GF-D8 (cell line): ENCODE results near the gene IFIH1.

Experiments used
- DNase-seq: peaks from one replicate; lab custom pipeline; 2025; lab: John Stamatoyannopoulos, UW

Gene IFIH1

DNA sequence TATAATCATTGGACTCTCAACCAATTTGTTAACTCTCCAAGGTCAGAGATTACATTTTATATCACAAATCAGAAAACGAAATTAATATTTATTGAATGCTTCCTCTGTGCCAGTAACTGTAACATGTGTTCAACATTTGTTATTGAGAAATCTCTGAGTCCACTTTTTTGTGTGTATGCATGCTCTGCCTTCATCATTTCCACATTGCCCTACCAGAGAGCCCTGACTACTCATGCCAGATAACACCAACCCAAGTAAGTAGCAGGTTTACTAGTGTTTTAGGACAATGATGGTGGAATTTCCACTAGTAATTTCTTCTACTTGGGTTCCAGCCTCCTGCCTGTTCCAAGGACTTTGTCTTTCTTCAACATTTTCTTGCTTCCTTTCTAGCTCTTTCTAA, 61.1 kb downstream of the IFIH1 start:
- DNase-seq: no peak

DNA sequence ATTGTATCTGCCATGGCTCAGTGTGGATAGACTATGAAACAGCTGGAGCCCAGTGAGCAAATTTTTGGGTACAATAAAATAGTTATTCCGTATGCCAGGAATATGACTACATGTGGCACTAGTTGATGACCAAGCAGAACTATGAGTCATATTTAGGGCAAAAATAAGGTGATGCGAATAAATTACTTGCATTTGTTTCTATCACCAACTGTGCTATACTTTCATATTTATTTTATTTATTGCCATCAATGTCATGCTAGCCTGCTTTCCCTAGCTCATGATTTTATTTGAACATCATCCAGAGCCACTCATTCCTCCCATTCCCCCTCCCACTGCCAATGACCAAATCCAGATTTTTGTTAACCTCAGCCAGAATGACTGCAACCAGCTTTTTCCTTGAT, 61.9 kb downstream of the IFIH1 start:
- DNase-seq: no peak

DNA sequence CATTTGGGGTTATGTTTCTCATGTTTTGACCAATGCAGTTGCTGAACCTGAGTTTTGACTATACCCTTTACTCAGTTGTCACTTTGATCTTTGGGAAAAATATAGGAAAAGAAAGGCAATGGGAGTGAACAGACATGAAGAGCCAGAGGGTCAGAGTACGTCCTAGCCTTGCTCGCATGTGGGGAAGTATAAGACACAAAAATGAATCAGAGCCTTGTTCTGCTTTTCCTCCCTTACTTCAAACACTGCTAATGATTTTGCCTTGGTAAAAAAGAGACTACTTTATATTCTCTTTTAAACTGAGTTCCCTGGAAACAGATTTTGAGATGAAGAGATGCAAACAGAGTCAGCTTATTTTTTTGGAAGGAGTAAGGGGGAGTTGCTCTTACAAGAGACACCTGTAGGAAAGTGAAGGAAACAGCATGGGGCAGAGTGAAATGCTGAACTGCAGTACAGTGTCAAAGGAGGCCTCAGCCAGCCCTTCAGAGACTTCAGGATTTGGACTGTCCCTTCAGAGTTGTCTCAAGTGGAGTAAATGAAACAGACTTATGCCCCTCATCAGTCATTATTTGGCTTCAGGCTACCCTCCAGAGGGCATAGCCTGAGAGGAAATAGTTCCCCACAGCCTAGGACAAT, 64.1 kb downstream of the IFIH1 start:
- DNase-seq: no peak

DNA sequence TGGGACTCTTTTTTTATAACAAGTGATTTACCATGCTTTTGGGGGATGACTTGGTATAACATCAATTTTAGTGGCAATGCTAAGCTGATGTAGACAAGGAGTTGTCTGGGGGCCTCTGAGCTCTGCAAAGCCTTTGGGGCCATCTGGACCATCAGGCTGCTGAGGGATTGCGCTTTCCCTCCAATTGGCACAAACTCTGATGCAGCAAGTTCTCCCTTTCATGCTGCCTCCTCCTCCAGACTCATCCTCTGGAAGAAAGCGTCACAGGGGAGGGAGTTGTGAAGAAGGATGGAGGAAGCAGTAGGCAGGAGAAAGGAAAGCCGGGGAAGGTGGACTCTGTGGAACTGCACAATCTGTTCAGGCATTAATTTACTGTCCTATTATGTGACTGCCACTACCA, 65.0 kb downstream of the IFIH1 start:
- no peak for DNase-seq

- peak; percentile 2 for DNase-seq
These were observed 66.3 kb downstream of the IFIH1 start for GRCh38 chr2:162252153-162252552.

- DNase-seq: no peak
These were observed 72.7 kb downstream of the IFIH1 start for GRCh38 chr2:162245781-162246180.

DNA sequence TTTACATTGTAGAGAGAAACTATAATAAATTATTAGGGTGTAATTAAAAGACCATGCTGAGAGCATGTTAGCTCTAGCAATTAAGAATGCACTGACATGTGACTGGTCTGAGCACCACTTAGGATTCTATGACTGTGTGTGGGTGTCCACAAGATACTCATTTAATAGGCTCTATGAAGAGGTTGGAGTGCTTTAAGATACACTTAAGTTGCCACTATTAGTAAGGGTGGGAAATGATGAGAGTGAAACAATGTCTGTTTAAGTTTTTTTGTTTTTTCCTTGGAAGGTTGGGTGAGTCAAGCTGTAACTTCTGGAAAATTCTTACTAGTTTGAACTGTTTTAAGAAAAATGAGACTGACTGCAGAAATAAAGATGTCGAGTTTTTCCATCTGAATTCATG, 73.4 kb downstream of the IFIH1 start:
- no peak for DNase-seq

- no peak for DNase-seq
These were observed 73.9 kb downstream of the IFIH1 start for GRCh38 chr2:162244541-162245031.

DNA sequence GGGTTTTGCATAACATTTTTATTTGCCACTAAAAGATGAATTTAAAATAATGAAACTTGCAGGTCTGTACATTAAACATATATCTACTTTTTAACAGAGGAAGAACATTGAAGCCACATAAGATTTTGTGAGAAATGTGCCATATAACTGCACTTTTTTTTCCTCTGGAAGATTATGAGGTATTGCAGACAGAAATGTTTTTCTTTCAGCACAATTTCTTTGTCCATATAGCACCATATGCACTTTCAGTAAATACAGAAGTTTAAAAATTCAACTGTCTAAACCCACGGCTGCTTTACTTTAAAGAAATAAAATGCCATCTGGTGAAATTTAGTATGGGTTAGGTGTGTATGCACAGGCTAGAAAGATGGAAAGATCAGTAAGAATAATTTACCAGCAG, 74.8 kb downstream of the IFIH1 start:
- DNase-seq: no peak

DNA sequence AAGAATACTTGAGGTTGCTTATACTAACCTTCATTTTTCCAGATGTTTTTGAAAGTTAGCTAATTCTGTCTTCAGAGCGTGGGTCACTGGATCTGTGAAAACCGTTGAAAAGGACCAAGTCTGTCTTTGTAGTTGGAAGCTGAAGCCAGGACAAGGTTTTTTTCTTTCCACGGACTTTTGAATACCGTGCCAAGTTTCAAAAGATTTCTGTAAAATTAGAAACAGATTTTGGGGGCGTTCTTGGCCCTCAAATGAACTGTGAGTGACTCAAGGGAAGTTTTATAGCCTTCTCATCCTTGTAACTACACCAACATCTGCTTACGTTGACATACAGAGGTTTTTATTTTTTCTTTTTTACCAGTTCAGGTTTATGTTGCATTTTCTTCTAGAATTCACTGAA, 75.2 kb downstream of the IFIH1 start, which contains the start of gene FAP:
Gene FAP, minus strand, starts transcription at position 152 of the 400 bp plus-strand sequence. Its CDS starts 118 bp downstream, at position 34.
- DNase-seq: no peak

DNA sequence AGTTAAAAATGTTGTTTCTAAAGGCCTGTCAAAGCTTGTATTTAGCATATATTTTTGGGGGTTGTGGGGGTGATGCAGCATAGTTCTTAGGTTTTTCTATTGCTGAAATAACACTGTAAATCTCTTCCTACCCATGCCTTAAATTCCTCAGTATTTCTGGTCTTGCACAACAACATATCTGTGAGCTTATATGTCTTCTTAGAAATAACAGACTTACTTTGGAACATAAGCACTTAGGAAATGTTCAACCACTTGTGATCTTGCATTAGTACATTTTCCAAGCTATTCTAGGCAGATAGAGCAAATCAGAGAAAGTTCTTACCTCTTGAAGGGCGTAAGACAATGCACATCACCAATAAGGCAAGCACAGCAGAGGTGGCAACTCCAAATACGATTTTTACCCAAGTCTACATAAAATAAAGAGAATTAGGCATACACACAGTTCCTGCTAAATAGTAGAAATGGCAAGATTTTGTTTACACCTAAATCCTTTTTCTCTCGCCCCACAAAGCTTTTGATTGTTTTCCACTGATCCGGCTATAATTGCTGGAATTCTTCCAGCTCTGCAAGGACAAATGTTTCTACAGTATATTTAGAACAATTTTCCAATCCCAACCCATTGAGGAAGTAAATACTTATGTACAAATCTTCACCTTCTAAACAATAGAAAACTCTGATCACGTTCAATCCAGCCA, 75.8 kb downstream of the IFIH1 start:
- no peak for DNase-seq

DNA sequence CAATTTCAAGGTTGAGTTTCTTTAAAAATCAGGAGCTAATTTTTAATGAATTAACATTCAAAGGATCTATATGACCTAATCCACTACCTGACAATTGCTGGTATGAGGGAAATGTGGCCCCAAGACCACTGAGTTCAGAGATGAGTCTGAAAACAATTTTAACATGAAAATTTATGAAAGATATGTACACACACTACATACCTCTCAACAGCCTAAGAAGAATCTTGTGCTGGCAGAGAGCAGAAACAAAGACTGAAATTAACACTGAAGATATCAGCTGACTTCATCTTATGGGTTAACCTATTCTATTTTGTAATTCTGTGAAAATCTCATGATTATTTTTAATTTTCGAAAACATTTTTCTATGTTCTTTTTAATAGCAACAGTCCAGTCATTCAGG, 76.9 kb downstream of the IFIH1 start:
- DNase-seq: no peak

- DNase-seq: no peak
These were observed 83.6 kb downstream of the IFIH1 start for GRCh38 chr2:162234620-162235462.

DNA sequence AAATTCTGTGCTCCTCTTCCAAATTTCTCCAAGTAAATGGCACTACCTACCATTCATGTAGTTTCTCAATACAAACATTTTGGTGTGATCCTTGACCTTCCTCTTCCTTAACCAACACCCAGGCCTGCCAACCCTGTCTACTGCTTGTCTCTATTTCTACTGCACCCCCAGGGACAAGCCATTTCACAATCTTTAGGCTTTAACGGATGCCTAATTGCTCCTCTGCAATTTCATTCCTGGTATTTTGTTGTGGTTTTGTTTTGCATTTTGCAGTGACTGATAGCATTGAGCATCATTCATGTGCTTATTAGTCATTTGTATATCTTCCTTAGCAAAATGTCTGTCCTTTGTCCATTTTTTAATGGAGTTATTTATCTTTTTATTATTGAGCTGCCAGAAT, 85.3 kb downstream of the IFIH1 start:
- no peak for DNase-seq

- DNase-seq: no peak
These were observed 85.8 kb downstream of the IFIH1 start for GRCh38 chr2:162232671-162233070.

GRCh38 chr2:162232027-162232426, 86.5 kb downstream of the IFIH1 start:
- no peak for DNase-seq

- no peak for DNase-seq
These were observed 87.7 kb downstream of the IFIH1 start for GRCh38 chr2:162230761-162231160.

GRCh38 chr2:162226836-162227235, 91.6 kb downstream of the IFIH1 start:
- no peak for DNase-seq

DNA sequence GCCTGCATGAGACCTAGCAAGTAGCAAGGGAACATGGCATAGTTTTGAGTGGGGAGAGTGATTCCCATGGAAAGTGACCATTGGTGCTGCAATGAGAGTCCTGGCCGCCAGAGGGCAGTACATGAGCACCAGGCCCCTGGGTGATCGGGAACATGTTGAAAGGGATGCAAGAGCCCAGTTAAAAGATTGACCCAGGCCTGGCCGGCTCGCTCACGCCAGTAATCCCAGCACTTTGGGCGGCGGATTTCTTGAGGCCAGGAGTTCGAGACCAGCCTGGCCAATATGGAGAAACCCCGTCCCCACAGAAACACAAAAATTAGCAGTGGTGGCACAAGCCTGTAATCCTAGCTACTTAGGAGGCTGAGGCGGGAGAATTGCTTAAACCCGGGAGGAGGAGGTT, 97.4 kb downstream of the IFIH1 start:
- DNase-seq: no peak

DNA sequence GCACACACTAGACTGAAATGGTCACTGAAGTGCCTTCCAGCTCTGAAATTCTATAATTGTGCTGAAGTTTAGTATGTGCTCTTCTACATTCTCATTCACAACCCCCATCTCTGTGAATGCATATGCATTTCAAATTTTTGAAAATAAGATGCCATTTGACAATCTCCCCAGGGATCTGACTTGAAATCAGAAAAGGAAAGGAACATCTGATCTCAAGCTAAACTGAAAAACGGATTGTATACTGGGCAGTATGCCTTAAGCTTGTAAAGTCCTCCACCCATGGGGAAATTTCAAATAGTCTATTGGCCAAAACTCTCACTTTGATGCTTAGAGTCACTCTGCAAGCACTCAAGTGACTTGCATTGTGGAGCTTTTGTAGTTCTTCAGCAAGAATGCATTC, 98.1 kb downstream of the IFIH1 start:
- no peak for DNase-seq

DNA sequence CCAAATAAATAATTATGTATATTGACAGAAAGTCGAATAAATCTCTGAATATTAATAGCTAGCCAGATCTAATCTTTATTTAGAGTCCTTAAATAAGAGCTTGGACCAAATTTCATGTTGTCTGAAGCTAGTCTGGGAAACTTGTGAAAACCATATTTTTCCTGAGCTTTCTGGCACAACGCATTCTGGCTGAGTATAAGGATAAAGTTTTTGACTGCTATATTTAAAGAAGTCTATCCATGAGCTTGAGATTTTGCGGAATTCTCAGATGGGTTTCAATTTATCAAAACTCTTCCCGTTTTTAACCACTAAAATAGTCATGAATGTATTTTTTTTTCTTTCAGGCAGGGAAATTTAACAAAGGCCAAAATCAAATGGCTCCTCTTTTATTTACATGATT, 99.1 kb downstream of the IFIH1 start:
- DNase-seq: no peak

- DNase-seq: no peak
These were observed 100.9 kb downstream of the IFIH1 start for GRCh38 chr2:162217598-162217997.
